HepG2 (cell line): ENCODE data around the gene TANGO6. TPM values are rescaled to one million over a fixed set of nuclear protein-coding genes. Genes with fewer than 3 reads are reported as not detected.
A peak's percentile ranks its signal among the peaks of the same experiment; 100 is the strongest.

Experiments
- ATAC-seq: fragments of 200-7000 bp; cut with Tn5 transposase; 3 replicates; pipeline ENCODE4 v1.9.1; 2020; ENCODE audit warnings: mild to moderate bottlenecking, moderate library complexity
- BruUV-seq: library from RNA; stranded (reverse); fragments of 400-500 nt; replicated peaks from 2 replicates; lab custom pipeline; 2021; lab: Mats Ljungman, UMichigan
- CTCF ChIA-PET: fragments of 300-600 bp; formaldehyde crosslinking; extraction: SDS; loops from one replicate; lab custom pipeline; 2021; ENCODE audit warnings: low total read pairs, inconsistent platforms, low intra/inter-chr PET ratio; lab: Yijun Ruan, JAX
- POLR2A ChIA-PET: fragments of 350-600 bp; sonication (Branson Sonifier 250); formaldehyde crosslinking; loops from one replicate; lab custom pipeline; 2020; ENCODE audit warnings: antibody characterized with exemption, inconsistent platforms; lab: Yijun Ruan, JAX
- DNase-seq: peaks from one replicate; pipeline ENCODE4 v3.0.0-alpha.2; 2015; ENCODE audit warnings: low spot score
- FAIRE-seq: peaks from 3 replicates; lab custom pipeline; 2011; peaks lifted over from hg19 to GRCh38; lab: Jason Lieb, UNC
- H2AFZ ChIP-seq: one replicate; pipeline ENCODE4 v1.6.1; 2011; ENCODE audit warnings: low read length, inconsistent platforms
- H3K27ac ChIP-seq: fragments of 300-600 bp; 3 replicates; pipeline ENCODE4 v1.8.0; 2011; ENCODE audit warnings: mixed run types, mild to moderate bottlenecking, mixed read lengths, low read length, inconsistent platforms; ENCODE audit not compliant: insufficient read depth; ENCODE audit errors: extremely low read length
- H3K27me3 ChIP-seq, 2 experiments: fragments of 200-600 bp in 1 of 2; 2 replicates in 1 of 2; 3 replicates in 1 of 2; pipeline versions ENCODE4 v1.6.0 to v1.8.0; 2011; ENCODE audit warnings: low read length in 2 of 2, mild to moderate bottlenecking in 2 of 2, moderate library complexity in 2 of 2, inconsistent platforms in 1 of 2; ENCODE audit not compliant: insufficient read depth in 2 of 2, control insufficient read depth in 1 of 2
- H3K36me3 ChIP-seq, 2 experiments: fragments of 200-600 bp in 1 of 2; replicated peaks in 1 of 2; 2 replicates in 1 of 2; 3 replicates in 1 of 2; pipeline versions ENCODE4 v1.5.1 to v1.8.0; 2011; ENCODE audit warnings: low read length in 2 of 2, inconsistent platforms in 1 of 2; ENCODE audit not compliant: insufficient read depth in 2 of 2, control insufficient read depth in 1 of 2
- H3K4me1 ChIP-seq: 2 replicates; pipeline ENCODE4 v1.5.1; 2012; ENCODE audit warnings: low read length, inconsistent platforms; ENCODE audit not compliant: insufficient read depth
- H3K4me2 ChIP-seq: 2 replicates; pipeline ENCODE4 v1.6.0; 2011; ENCODE audit warnings: low read depth, low read length, inconsistent platforms
- H3K4me3 ChIP-seq, 3 experiments: fragments of 200-600 bp in 1 of 3; sonication (generic), shearing (Covaris generic) in 1 of 3; replicated peaks in 1 of 3; 2 replicates each; pipeline ENCODE4 v1.5.1; 2011 to 2016; ENCODE audit warnings: low read length in 3 of 3, inconsistent platforms in 2 of 3, low read depth in 2 of 3, mild to moderate bottlenecking in 2 of 3, control low read depth in 1 of 3, mixed read lengths in 1 of 3; ENCODE audit not compliant: insufficient read depth in 1 of 3
- H3K79me2 ChIP-seq: one replicate; pipeline ENCODE4 v1.6.1; 2011; ENCODE audit warnings: low read length, inconsistent platforms; ENCODE audit not compliant: insufficient read depth
- H3K9ac ChIP-seq: 2 replicates; pipeline ENCODE4 v1.6.0; 2011; ENCODE audit warnings: mild to moderate bottlenecking, low read depth, low read length, inconsistent platforms; ENCODE audit not compliant: insufficient read depth
- H3K9me3 ChIP-seq: 2 replicates; pipeline ENCODE4 v1.5.1; 2012; ENCODE audit warnings: mild to moderate bottlenecking, low read length
- H4K20me1 ChIP-seq: 2 replicates; pipeline ENCODE4 v1.6.0; 2011; ENCODE audit warnings: inconsistent platforms, mild to moderate bottlenecking, low read length, moderate library complexity; ENCODE audit not compliant: insufficient read depth
- RARG ChIP-seq: sonication (generic); formaldehyde crosslinking; IDR thresholded peaks from 2 replicates; pipeline ENCODE4 v1.4.0; 2020; ENCODE audit warnings: low read depth, mild to moderate bottlenecking, missing genetic modification reagents
- RELA ChIP-seq: sonication (generic); formaldehyde crosslinking; IDR thresholded peaks from 2 replicates; pipeline ENCODE4 v1.4.0; 2020; ENCODE audit warnings: missing genetic modification reagents
- ZNF430 ChIP-seq: sonication (generic); formaldehyde crosslinking; IDR thresholded peaks from 2 replicates; pipeline ENCODE4 v1.9.0; 2021; ENCODE audit warnings: mild to moderate bottlenecking, missing genetic modification reagents
- WGBS: methylation state at CpG from one replicate; pipeline ENCODE4 v1.1.6; 2017; ENCODE audit warnings: low lambda C conversion rate; 5-methylcytosine and 5-hydroxymethylcytosine counted together
- in situ Hi-C: cut with HindIII; loops from 2 replicates; pipeline ENCODE4 v1.10.0; 2017; ENCODE audit warnings: low pct_unique_long_range_greater_than_20kb; ENCODE audit not compliant: extremely low pct_ligation_motif_present
- intact Hi-C: fragments of 100-400 bp; cut with micrococcal nuclease; formaldehyde crosslinking; loops from one replicate; pipeline ENCODE4 v1.10.0; 2022; ENCODE audit not compliant: unreplicated experiment
- polyA plus RNA-seq, 8 experiments: library from polyadenylated mRNA; depleted of rRNA in 3 of 8; stranded (reverse) in 7 of 8; unstranded in 1 of 8; fragments of >200 nt; fragmentation: Illumina TruSeq in 4 of 8; extraction: Trizol in 4 of 8; gene quantifications; 2 replicates each; pipeline versions ENCODE4 v1.2.1 to v1.2.3, GENCODE V29; 2011 to 2016; ENCODE audit warnings: low read depth in 4 of 8, missing spikeins in 1 of 8, mixed read lengths in 1 of 8; ENCODE audit not compliant: insufficient read depth in 1 of 8
- total RNA-seq, 5 experiments: library from RNA; depleted of rRNA; stranded (reverse); fragments of >200 nt; fragmentation: Illumina TruSeq; extraction: Trizol; gene quantifications; 2 replicates each; pipeline ENCODE4 v1.2.3, GENCODE V29; 2016; ENCODE audit warnings: low read depth in 1 of 5
- TF ChIP-seq, protein P1 (sequence below): sonication (generic); formaldehyde crosslinking; conservative IDR thresholded peaks from 2 replicates; pipeline ENCODE4 v1.4.0; 2020; ENCODE audit warnings: missing genetic modification reagents
- TF ChIP-seq, protein P2 (sequence below): sonication (generic); formaldehyde crosslinking; IDR thresholded peaks from 2 replicates; pipeline ENCODE4 v1.4.0; 2020; ENCODE audit warnings: missing genetic modification reagents; ENCODE audit errors: not compliant biosample characterization
- TF ChIP-seq, protein P3 (sequence below): sonication (generic); formaldehyde crosslinking; IDR thresholded peaks from 2 replicates; pipeline ENCODE4 v1.4.0; 2020; ENCODE audit warnings: mild to moderate bottlenecking, low read depth, missing genetic modification reagents

The TANGO6 gene
- total and polyA plus RNA-seq, 2 of the 13 experiments (the other 11 are each of a cell fraction or from before 2014, with no cell fraction given), result 7.2 to 13.3 TPM

DNA sequence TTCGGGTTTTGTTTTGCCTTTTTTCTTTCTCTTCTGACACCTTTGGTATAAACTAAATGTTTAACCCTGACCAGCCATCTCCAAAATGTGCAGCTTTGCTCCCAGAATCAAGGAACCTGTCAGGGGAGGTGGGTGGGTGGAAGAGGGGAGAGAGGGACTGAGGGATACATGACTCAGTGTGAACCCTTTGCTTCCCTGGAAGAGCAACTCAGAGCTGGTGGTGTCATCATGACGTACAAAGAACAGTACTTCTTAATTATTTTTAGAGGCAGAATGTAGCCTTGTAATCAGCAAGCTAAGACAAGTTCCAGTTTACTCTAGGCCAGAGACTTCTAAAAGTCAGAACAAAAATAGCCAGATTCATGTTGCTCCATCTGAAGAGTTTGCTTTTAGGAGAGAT, 142.5 kb downstream of the TANGO6 start:
- no peaks in the 10 kb centered on the region for H3K27me3 ChIP-seq
- CTCF ChIA-PET, result no interaction called here
- no peak for DNase-seq
- no peak overlapping the region for H3K9ac ChIP-seq
- no peaks in the 10 kb centered on the region for H3K36me3 ChIP-seq
- TF ChIP-seq RELA (CRISPR knock-in tag) (no peak), ZNF430 (0 out of 2 replicates have a peak, but pooled peaks have one; percentile 31)
- TF ChIP-seq, all 625 proteins: peak for 1
- in situ Hi-C loops (no loop called here), intact Hi-C loops (no loop called here)
- no peaks in the 10 kb centered on the region for H3K4me1 ChIP-seq
- no peak for FAIRE-seq
- no peak overlapping the region for H3K4me3 ChIP-seq
- no peaks in the 10 kb centered on the region for H3K79me2 ChIP-seq
- no TSS peak for BruUV-seq
- no peak overlapping the region for H2AFZ ChIP-seq
- H3K4me2 ChIP-seq, result no peak overlapping the region
- H3K9me3 ChIP-seq, result no peaks in the 10 kb centered on the region
- no peaks in the 10 kb centered on the region for H4K20me1 ChIP-seq
- POLR2A ChIA-PET, result no interaction called here
- H3K27ac ChIP-seq, result no peak overlapping the region
- 62% methylated on average over 2 of the region's 2 CpGs for WGBS
- no peak for ATAC-seq

DNA sequence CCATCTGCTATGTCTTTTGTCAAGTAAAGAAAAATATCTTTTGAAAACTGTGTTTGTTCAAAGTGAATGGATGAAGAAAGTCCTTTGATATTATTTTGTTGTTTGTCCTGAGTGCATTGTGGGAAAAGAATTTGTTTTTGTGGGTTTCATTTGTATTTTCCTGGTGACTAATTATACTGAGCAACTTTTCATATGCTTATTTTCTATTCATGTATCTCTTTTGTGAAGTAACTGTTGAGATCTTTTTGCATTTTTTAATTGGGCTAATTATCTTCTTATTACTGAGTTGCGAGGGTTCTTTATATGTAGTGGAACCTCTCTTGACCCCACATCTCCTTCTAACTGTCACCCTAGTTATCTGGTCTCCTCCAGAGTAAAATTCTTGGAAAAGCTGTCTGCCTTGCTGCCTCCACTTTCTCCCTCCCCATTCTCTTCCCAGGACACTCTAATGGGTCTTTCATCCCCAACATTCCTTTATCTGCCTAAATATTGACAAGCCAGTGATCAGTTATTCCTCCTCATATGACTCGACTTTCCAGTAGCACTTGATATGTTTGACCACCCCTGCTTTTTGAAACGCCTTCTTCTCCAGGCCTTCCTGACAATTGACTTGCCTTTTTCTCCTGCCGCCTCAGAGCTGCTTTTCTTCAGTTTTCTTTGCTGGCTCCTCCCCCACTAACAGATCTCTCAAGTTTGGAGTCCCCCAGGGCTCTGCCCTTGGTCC, 144.6 kb downstream of the TANGO6 start:
- TF ChIP-seq, protein P1, sequence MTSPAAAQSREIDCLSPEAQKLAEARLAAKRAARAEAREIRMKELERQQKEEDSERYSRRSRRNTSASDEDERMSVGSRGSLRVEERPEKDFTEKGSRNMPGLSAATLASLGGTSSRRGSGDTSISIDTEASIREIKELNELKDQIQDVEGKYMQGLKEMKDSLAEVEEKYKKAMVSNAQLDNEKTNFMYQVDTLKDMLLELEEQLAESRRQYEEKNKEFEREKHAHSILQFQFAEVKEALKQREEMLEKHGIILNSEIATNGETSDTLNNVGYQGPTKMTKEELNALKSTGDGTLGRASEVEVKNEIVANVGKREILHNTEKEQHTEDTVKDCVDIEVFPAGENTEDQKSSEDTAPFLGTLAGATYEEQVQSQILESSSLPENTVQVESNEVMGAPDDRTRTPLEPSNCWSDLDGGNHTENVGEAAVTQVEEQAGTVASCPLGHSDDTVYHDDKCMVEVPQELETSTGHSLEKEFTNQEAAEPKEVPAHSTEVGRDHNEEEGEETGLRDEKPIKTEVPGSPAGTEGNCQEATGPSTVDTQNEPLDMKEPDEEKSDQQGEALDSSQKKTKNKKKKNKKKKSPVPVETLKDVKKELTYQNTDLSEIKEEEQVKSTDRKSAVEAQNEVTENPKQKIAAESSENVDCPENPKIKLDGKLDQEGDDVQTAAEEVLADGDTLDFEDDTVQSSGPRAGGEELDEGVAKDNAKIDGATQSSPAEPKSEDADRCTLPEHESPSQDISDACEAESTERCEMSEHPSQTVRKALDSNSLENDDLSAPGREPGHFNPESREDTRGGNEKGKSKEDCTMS (CRISPR knock-in tag), result no peak
- no peak for TF ChIP-seq RARG (CRISPR knock-in tag)
- TF ChIP-seq, protein P2, sequence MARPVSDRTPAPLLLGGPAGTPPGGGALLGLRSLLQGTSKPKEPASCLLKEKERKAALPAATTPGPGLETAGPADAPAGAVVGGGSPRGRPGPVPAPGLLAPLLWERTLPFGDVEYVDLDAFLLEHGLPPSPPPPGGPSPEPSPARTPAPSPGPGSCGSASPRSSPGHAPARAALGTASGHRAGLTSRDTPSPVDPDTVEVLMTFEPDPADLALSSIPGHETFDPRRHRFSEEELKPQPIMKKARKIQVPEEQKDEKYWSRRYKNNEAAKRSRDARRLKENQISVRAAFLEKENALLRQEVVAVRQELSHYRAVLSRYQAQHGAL (CRISPR knock-in tag), result no peak
- TF ChIP-seq, protein P3, sequence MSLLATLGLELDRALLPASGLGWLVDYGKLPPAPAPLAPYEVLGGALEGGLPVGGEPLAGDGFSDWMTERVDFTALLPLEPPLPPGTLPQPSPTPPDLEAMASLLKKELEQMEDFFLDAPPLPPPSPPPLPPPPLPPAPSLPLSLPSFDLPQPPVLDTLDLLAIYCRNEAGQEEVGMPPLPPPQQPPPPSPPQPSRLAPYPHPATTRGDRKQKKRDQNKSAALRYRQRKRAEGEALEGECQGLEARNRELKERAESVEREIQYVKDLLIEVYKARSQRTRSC (CRISPR knock-in tag), result no peak
- POLR2A ChIA-PET, result interaction anchor here (0.7 kb wide), 1 partner anchor 544 kb away, joined by 3 read pairs; no protein-coding TSS in a partner anchor
- H3K79me2 ChIP-seq, result no peaks in the 10 kb centered on the region
- CTCF ChIA-PET, result no interaction called here
- H3K4me2 ChIP-seq, result no peak overlapping the region
- no peak overlapping the region for H2AFZ ChIP-seq
- intact Hi-C loops, result no loop called here
- no peak for ATAC-seq
- H3K4me3 ChIP-seq, result no peak overlapping the region
- no TSS peak for BruUV-seq
- peaks cover 11% of the 10 kb centered on the region for H3K4me1 ChIP-seq
- no peak for DNase-seq
- no peaks in the 10 kb centered on the region for H3K36me3 ChIP-seq
- no peak for FAIRE-seq
- no peak overlapping the region for H3K9ac ChIP-seq
- H3K27me3 ChIP-seq, result no peaks in the 10 kb centered on the region
- WGBS, result 73% methylated on average over 4 of the region's 4 CpGs
- no peaks in the 10 kb centered on the region for H3K9me3 ChIP-seq
- in situ Hi-C loops, result no loop called here
- H3K27ac ChIP-seq, result no peak overlapping the region
- H4K20me1 ChIP-seq, result no peaks in the 10 kb centered on the region
